Lung (tissue), 12 donors: Measurements from ENCODE around the gene UBE2I. TPM values are rescaled to one million over a fixed set of nuclear protein-coding genes. Genes with fewer than 3 reads are reported as not detected.

Experiments
- ATAC-seq: fragments of 200-7000 bp; cut with Tn5 transposase; one replicate; pipeline ENCODE4 v1.9.1; 2020; ENCODE audit warnings: moderate number of reproducible peaks; ENCODE audit not compliant: insufficient read depth, low FRiP score
- DNase-seq, 3 donors: peaks; one replicate each; pipeline ENCODE4 v3.0.0-alpha.2; 2013 to 2017
- H3K27ac ChIP-seq, 2 donors: one replicate each; pipeline ENCODE4 v1.5.1; 2013; ENCODE audit warnings: mild to moderate bottlenecking in 2 of 2, moderate library complexity in 2 of 2, control low read depth in 1 of 2, inconsistent platforms in 1 of 2, low read depth in 1 of 2, low read length in 1 of 2
- H3K27me3 ChIP-seq, 3 donors: one replicate each; pipeline ENCODE4 v1.5.1; 2013; ENCODE audit warnings: low read length in 2 of 3; ENCODE audit not compliant: control insufficient read depth in 3 of 3, insufficient read depth in 3 of 3
- H3K36me3 ChIP-seq, 4 donors: one replicate each; pipeline ENCODE4 v1.5.1; 2013; ENCODE audit warnings: low read length in 4 of 4, mild to moderate bottlenecking in 1 of 4, moderate library complexity in 1 of 4; ENCODE audit not compliant: control insufficient read depth in 4 of 4, insufficient read depth in 4 of 4
- H3K4me1 ChIP-seq, 5 donors: one replicate each; pipeline ENCODE4 v1.5.1; 2013; ENCODE audit warnings: low read length in 5 of 5, mild to moderate bottlenecking in 2 of 5, moderate library complexity in 1 of 5; ENCODE audit not compliant: control insufficient read depth in 5 of 5, insufficient read depth in 5 of 5
- H3K4me3 ChIP-seq: one replicate; pipeline ENCODE4 v1.5.1; 2013; ENCODE audit warnings: mild to moderate bottlenecking, control low read depth, moderate library complexity
- H3K9ac ChIP-seq, 2 donors: one replicate each; pipeline ENCODE4 v1.5.1; 2013; ENCODE audit warnings: low read length in 2 of 2, control low read depth in 1 of 2; ENCODE audit not compliant: insufficient read depth in 1 of 2
- H3K9me3 ChIP-seq, 4 donors: one replicate each; pipeline ENCODE4 v1.5.1; 2013; ENCODE audit warnings: low read length in 3 of 4, mild to moderate bottlenecking in 1 of 4, moderate library complexity in 1 of 4; ENCODE audit not compliant: control insufficient read depth in 4 of 4, insufficient read depth in 3 of 4
- WGBS, 2 donors: extraction: QIAGEN DNeasy Blood & Tissue Kit; methylation state at CpG; one replicate each; pipeline ENCODE4 v1.1.7; 2013; 5-methylcytosine and 5-hydroxymethylcytosine counted together
- polyA plus RNA-seq, 2 donors: library from polyadenylated mRNA; stranded (reverse); fragments of 200-250 nt; gene quantifications; one replicate each; pipeline ENCODE4 v1.2.1, GENCODE V29; 2013
- total RNA-seq, 2 donors: library from RNA; depleted of rRNA in 1 of 2; stranded (reverse); fragments of >200 nt in 1 of 2; gene quantifications; one replicate each; pipeline ENCODE4 v1.2.1, GENCODE V29; 2014 to 2021
- TF ChIP-seq, protein P1 (sequence below): IDR thresholded peaks from 2 replicates; pipeline ENCODE4 v1.5.1; 2012; ENCODE audit warnings: mild to moderate bottlenecking; ENCODE audit errors: control extremely low read depth, extremely low read depth
- donor health status: control.
- donor health status: control.
- donor health status: Bipolar disorder and iron deficiency.
- donor health status: healthy.
- donor health status: DM: yes; HTN: yes; CAD: no.

The UBE2I gene
- total and polyA plus RNA-seq, 4 donors: 63.9 to 96.8 (median 81.5) TPM

DNA sequence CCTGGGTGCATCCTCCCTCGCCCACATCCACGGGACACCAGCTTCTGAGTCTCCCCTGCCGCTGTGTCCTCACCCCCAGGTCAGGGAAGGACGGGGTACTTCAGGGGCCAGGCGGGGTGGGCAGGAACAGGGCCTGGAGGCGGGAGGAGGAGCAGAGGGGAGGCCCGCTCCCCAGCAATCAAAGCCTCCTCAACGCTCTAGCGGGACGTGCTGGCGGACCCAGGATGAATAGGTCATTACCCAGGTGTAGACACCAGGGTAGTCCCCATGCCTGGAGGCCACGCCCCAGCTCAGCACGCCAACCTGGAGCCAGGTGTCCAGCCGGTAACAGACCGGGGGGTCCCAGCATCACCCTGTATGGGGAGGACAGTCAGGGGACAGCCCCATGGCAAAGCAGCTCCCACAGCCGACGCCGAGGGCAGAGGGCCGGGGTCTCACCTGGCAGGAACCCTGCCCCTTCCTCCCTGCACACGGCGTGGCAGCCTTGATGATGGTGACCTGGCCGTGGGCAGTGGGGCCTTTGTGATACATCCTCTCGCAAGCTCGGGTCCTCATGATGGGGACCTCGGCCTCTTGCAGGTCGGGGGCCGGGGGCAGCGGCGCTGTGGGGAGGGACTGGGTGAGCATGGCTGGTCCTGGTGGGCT lies 29.4 kb upstream of the UBE2I start:
- Histone ChIP-seq H3K36me3 (no peaks in the 10 kb centered on the region), H3K4me1 (peaks cover 0 to 3% (median 0%) of the 10 kb centered on the region in 5 donors), H3K4me3 (no peak overlapping the region), H3K9ac (no peak overlapping the region), H3K27me3 (peaks cover 0 to 3% (median 0%) of the 10 kb centered on the region in 3 donors), H3K9me3 (no peaks in the 10 kb centered on the region), H3K27ac (no peak overlapping the region)
- WGBS, 2 donors: 75 to 87% methylated on average over 29 of the region's 29 CpGs
- ATAC-seq (no peak), DNase-seq (no peak)
- TF ChIP-seq, protein P1, sequence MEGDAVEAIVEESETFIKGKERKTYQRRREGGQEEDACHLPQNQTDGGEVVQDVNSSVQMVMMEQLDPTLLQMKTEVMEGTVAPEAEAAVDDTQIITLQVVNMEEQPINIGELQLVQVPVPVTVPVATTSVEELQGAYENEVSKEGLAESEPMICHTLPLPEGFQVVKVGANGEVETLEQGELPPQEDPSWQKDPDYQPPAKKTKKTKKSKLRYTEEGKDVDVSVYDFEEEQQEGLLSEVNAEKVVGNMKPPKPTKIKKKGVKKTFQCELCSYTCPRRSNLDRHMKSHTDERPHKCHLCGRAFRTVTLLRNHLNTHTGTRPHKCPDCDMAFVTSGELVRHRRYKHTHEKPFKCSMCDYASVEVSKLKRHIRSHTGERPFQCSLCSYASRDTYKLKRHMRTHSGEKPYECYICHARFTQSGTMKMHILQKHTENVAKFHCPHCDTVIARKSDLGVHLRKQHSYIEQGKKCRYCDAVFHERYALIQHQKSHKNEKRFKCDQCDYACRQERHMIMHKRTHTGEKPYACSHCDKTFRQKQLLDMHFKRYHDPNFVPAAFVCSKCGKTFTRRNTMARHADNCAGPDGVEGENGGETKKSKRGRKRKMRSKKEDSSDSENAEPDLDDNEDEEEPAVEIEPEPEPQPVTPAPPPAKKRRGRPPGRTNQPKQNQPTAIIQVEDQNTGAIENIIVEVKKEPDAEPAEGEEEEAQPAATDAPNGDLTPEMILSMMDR: no peak

DNA sequence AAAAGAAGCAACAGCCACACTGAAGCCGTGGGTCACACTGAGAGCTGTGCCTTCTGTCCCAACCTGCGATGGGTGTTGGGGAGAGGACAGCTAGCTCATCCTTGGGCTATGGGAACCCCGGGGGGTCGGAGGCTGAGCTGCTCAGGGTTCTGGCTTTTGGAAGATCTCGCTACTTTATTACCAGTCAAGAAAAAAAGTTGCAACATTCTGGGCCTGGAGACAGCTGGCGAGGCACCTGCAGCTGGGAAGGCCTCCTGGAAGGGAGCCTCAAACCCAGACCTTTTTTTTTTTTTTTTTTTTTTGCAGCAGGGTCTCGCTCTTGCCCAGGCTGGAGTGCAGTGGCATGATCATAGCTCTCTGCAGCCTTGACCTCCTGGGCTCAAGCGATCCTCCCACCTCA lies 28.7 kb upstream of the UBE2I start:
- Histone ChIP-seq H3K27ac (no peak overlapping the region), H3K9ac (no peak overlapping the region), H3K4me1 (peaks cover 0 to 3% (median 0%) of the 10 kb centered on the region in 5 donors), H3K36me3 (no peaks in the 10 kb centered on the region), H3K4me3 (no peak overlapping the region), H3K9me3 (no peaks in the 10 kb centered on the region), H3K27me3 (peaks cover 0 to 3% (median under 1%) of the 10 kb centered on the region in 3 donors)
- TF ChIP-seq, protein P1: no peak
- DNase-seq: no peak
- WGBS, 2 donors: 83% methylated on average over 8 of the region's 8 CpGs
- no peak for ATAC-seq

GRCh38 chr16:1281517-1281916 lies 27.9 kb upstream of the UBE2I start:
- H3K9me3 ChIP-seq: no peaks in the 10 kb centered on the region

More at GRCh38 chr16:1281517-1281916, 27.9 kb upstream of the UBE2I start:
- ATAC-seq (no peak), DNase-seq (no peak)
- WGBS, 2 donors: 78 to 87% methylated on average over 16 of the region's 16 CpGs
- Histone ChIP-seq H3K27me3 (peaks cover 0 to 5% (median 2%) of the 10 kb centered on the region in 3 donors), H3K4me3 (no peak overlapping the region), H3K9ac (no peak overlapping the region), H3K4me1 (peaks cover 0 to 3% (median 0%) of the 10 kb centered on the region in 5 donors), H3K27ac (no peak overlapping the region), H3K36me3 (no peaks in the 10 kb centered on the region)
- TF ChIP-seq, protein P1: no peak
